HG03175 (cell line): Measurements from ENCODE around the gene IPO4.

Experiments used
- ATAC-seq: cut with Tn5 transposase; IDR thresholded peaks from one replicate; pipeline ENCODE4 v1.9.1; 2021; ENCODE audit warnings: mild to moderate bottlenecking, moderate library complexity; ENCODE audit not compliant: unreplicated experiment

The IPO4 gene

GRCh38 chr14:24194186-24194872, 5.7 kb upstream of the IPO4 start:
- ATAC-seq: no peak

DNA sequence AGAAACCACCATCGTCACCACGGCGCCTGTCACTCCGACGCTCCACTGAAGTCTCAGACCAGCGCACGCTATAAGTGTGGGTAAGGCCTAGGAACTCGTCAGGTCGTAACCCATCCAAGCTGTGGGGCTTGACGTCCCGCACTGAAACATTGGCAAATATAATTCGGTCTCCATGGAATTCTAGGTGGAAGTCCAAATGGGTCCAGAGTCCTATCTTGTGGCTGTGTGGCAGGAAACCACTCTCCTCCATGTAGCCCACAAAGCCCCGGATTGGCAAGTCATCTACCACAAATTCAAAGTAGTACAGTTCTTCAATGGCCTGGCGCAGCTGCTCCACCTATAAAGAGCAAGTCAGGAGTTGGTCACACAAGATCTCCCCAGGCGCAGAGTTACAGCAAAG, 4.3 kb upstream of the IPO4 start:
- no peak for ATAC-seq

DNA sequence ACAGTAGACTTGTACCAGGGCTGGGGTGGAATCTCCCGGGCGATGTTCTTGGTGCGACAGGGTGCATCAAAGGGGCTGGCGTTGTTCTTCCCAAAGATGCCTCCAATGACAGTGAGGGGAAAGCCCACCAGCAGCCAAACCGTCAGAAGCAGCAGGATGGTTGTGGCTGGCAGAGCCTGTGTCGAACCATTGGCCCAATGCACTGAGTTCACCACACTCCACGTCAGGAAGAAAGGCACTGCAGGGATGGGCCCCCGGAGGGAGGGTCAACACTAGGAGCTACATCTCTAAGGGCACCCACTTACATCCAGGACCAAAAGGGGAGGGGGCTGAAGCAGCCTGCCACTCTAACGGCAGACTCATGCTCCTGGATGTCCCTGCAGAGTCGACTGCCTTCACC, 1.8 kb upstream of the IPO4 start:
- no peak for ATAC-seq

DNA sequence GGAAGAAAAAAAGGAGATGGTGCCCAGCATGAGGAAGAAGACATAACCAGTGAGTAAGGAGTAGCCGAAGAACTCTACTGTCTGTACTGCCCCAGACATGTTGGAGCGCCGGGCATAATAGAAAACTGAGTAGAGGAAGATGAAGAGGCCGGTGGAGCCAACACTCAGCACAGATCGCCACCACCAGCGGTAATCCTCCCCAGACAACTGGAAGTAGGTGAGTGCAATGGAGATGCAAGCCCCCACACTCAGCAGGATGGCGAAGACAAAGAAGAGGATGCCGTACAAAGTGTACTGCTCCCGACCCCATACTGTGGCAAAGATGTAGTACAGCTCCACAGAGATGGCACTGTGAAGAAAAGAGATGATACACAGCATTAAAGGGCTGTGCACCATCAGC, 844 bp upstream of the IPO4 start:
- no peak for ATAC-seq

GRCh38 chr14:24189059-24189375, 401 bp upstream of the IPO4 start:
- no peak for ATAC-seq

- ATAC-seq: no peak
Observed at GRCh38 chr14:24187539-24187915, 1.1 kb downstream of the IPO4 start.

DNA sequence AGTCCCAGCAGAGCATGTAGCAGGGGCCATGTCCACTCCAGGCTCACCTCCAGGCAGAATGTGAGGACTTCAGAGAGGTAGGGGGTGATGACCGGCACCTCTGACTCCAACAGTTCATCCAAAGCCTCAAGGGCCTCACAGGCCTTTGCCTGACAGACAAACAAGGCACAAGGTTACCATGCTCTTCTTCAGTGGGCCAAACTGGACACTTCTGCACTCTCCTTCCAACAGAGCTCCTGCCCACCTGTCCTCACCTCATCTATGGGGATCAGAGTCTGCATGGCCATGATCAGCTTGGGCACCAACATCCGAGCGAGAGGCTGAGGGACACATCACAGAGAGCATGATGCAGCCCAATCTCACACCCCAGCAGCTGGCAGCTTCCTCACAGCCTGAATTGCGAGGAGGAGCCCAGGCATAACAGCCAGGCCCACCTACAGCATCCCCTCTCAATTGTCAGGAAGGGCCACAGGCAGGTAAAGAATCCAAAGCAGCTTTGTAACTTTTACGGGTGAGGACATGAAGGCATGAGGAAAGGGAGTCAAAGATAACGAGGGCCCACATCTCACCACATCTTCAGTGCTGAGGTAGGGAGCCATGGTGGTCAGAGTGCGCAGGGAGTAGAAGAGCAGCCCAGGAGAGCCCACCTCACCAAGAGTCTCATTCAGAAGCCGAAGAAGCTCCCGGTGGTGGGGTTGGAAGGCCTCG, 1.6 kb downstream of the IPO4 start:
- no peak for ATAC-seq

- no peak for ATAC-seq
Observed at GRCh38 chr14:24185741-24186140, 2.9 kb downstream of the IPO4 start.

- no peak for ATAC-seq
Observed at GRCh38 chr14:24185026-24185425, 3.6 kb downstream of the IPO4 start.

GRCh38 chr14:24184104-24184970, 4.3 kb downstream of the IPO4 start:
- ATAC-seq: no peak

DNA sequence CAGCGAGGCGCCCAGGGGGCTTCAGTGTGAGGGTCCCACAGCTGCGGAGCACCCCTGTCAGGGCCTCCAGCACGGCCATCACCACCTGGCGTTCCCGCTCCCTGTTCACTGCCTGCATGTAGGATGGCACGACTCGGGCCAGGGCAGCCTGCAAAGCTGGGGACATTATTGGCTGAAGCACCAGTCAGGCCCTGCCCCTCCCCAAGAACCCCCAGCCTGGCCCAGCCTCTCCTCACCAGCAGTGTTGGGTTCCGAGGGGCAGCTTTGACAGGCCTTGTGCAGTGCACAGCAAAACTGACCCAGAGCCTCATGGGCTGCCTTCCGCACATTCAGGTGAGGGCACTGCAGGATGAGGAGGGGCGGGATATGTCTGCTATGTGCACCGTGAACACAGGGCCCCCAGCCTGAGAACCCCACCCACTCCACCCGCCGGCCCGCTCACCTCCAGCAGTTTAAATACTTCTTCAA, 5.6 kb downstream of the IPO4 start:
- no peak for ATAC-seq

- no peak for ATAC-seq
Observed at GRCh38 chr14:24182110-24182882, 6.3 kb downstream of the IPO4 start.

DNA sequence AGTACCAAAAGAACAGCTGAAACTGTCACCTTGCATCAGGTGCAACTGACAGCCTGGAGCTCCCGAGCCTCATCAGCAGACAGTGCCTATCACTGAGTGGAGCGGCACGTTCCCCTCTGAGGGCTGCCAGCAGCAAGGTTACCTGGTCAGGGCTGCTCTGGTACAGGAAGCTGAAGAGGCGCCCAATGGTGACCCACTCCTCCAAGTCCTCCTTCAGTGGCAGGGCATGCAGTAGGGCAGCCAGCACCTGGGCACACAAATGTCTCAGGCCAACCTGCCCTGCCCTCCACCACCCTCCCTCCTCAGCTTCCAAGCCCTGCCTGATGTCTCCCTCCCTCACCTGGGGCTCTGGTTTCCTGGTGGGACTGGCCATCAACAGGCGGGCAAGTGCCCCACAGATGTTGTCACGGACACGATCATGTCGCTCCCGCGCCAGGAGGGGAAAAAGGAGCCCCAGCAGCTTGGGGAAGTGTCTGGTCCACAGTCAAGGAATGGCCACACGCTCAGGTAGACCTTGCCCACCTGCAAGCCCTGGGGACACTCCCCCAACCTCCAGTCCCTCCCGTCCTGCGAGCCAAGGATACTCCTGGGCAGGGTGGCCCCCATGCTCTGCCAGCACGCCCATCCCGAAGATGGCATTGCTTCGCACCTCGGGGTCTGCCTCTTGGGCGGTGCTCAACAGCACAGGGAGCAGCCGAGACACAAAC, 7.1 kb downstream of the IPO4 start:
- ATAC-seq: no peak

- ATAC-seq: no peak
Observed at GRCh38 chr14:24179961-24180796, 8.4 kb downstream of the IPO4 start.

GRCh38 chr14:24179294-24179960, 9.2 kb downstream of the IPO4 start:
- ATAC-seq: no peak

- no peak for ATAC-seq
Observed at GRCh38 chr14:24178399-24179178, 10.0 kb downstream of the IPO4 start.

- ATAC-seq: no peak
Observed at GRCh38 chr14:24177891-24178290, 10.7 kb downstream of the IPO4 start.
